Measurements from ENCODE around the gene ANXA3. TPM values are rescaled to one million over a fixed set of nuclear protein-coding genes. Genes with fewer than 3 reads are reported as not detected.

ANXA3 gene
- total RNA-seq, 1 donor from 2014 or later, result 271 TPM

GRCh38 chr4:78513411-78513975 lies 38.1 kb upstream of the ANXA3 start:
- Histone ChIP-seq H3K27me3 (ENCODE audit: control insufficient read depth, insufficient read depth, low read length) (no peaks in the 10 kb centered on the region), H3K36me3 (ENCODE audit: control insufficient read depth, insufficient read depth, low read length) (no peaks in the 10 kb centered on the region), H3K4me3 (ENCODE audit: low read depth, low read length) (no peak overlapping the region)
- no peak for TF ChIP-seq CTCF (IDR thresholded peaks at IDR 0.05; ENCODE audit: insufficient read depth, low read length, poor library complexity, severe bottlenecking)
- DNase-seq (ENCODE audit: low read depth), result no peak

DNA sequence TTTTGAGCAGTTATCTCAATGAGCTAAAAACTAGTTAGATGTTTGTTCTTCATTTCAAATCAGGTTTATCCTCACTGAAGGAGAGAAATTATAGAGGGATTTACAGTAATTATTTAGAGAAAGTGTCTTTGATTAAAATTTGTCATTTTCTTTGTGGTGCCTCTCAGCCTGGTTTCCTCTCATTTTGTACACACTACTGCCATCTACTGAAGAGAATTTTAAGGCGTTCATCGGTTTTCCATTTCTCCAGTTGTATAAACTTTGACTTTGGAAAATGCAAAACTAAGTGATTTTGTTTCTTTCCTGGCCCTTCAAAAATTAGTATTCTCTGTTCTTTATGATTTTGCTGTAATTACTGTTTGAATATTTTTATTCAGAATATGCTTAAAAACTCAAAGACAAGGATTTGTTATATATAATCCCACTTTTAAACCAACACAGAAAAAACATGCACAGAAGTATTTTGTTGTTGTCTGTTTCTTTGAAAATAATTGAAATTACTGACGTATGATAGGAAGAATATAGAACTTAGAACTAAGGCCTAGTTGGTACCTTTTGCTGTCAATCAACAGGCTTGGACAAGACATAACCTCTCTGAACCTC lies 34.4 kb upstream of the ANXA3 start:
- H3K4me3 ChIP-seq (ENCODE audit: low read depth, low read length), result no peak overlapping the region
- peak; percentile 55 for TF ChIP-seq CTCF (IDR thresholded peaks at IDR 0.05; ENCODE audit: insufficient read depth, low read length, poor library complexity, severe bottlenecking)
- peak; percentile 12 for DNase-seq (ENCODE audit: low read depth)
- H3K36me3 ChIP-seq (ENCODE audit: control insufficient read depth, insufficient read depth, low read length), result no peaks in the 10 kb centered on the region
- H3K27me3 ChIP-seq (ENCODE audit: control insufficient read depth, insufficient read depth, low read length), result no peaks in the 10 kb centered on the region

- no peaks in the 10 kb centered on the region for H3K36me3 ChIP-seq (ENCODE audit: control insufficient read depth, insufficient read depth, low read length)
- H3K27me3 ChIP-seq (ENCODE audit: control insufficient read depth, insufficient read depth, low read length), result no peaks in the 10 kb centered on the region
- no peak for DNase-seq (ENCODE audit: low read depth)
- no peak overlapping the region for H3K4me3 ChIP-seq (ENCODE audit: low read depth, low read length)
- TF ChIP-seq CTCF (IDR thresholded peaks at IDR 0.05; ENCODE audit: insufficient read depth, low read length, poor library complexity, severe bottlenecking), result no peak
These were observed 33.0 kb upstream of the ANXA3 start for GRCh38 chr4:78518561-78518960.

DNA sequence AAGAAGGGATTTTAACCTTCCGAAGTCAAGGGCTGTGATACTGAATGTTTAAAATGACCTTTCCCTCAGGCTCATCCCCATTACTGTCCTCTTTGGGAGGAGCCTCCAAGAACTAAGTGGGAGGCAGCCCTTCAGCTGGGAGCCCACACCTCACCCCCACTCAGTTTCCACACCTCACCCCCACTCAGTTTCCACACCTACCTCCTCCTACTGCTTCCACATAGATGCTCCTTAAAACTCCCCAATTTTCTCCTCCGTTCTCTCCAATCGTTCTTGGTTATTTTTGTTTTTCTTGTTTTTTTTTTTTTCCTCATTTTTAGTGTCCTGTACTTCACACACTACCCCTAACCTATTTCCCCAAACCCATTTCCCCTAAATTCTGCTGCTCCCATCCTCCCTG lies 31.6 kb upstream of the ANXA3 start:
- H3K27me3 ChIP-seq (ENCODE audit: control insufficient read depth, insufficient read depth, low read length), result no peaks in the 10 kb centered on the region
- H3K36me3 ChIP-seq (ENCODE audit: control insufficient read depth, insufficient read depth, low read length), result no peaks in the 10 kb centered on the region
- no peak for TF ChIP-seq CTCF (IDR thresholded peaks at IDR 0.05; ENCODE audit: insufficient read depth, low read length, poor library complexity, severe bottlenecking)
- no peak overlapping the region for H3K4me3 ChIP-seq (ENCODE audit: low read depth, low read length)
- DNase-seq (ENCODE audit: low read depth), result no peak

GRCh38 chr4:78520808-78521226 lies 30.8 kb upstream of the ANXA3 start:
- no peak for TF ChIP-seq CTCF (IDR thresholded peaks at IDR 0.05; ENCODE audit: insufficient read depth, low read length, poor library complexity, severe bottlenecking)
- DNase-seq (ENCODE audit: low read depth), result no peak
- Histone ChIP-seq H3K27me3 (ENCODE audit: control insufficient read depth, insufficient read depth, low read length) (no peaks in the 10 kb centered on the region), H3K36me3 (ENCODE audit: control insufficient read depth, insufficient read depth, low read length) (no peaks in the 10 kb centered on the region), H3K4me3 (ENCODE audit: low read depth, low read length) (no peak overlapping the region)

GRCh38 chr4:78524009-78524408 lies 27.6 kb upstream of the ANXA3 start:
- Histone ChIP-seq H3K36me3 (ENCODE audit: control insufficient read depth, insufficient read depth, low read length) (no peaks in the 10 kb centered on the region), H3K27me3 (ENCODE audit: control insufficient read depth, insufficient read depth, low read length) (no peaks in the 10 kb centered on the region), H3K4me3 (ENCODE audit: low read depth, low read length) (no peak overlapping the region)
- DNase-seq (ENCODE audit: low read depth), result no peak
- TF ChIP-seq CTCF (IDR thresholded peaks at IDR 0.05; ENCODE audit: insufficient read depth, low read length, poor library complexity, severe bottlenecking), result no peak

Data from kidney epithelial cell (primary cell).